A549 (cell line): ENCODE data around the gene DGCR2.

ENCODE experiments used
- EP300 ChIP-seq, 2 experiments: fragments of >200 bp; sonication (Bioruptor Twin); formaldehyde crosslinking; IDR thresholded peaks; 2 replicates in 1 of 2; 3 replicates in 1 of 2; pipeline ENCODE4 v1.6.1; 2016 to 2017
- KDM1A ChIP-seq: fragments of 200-600 bp; sonication (generic); IDR thresholded peaks from 2 replicates; pipeline ENCODE4 v1.6.1; 2016; ENCODE audit warnings: low read depth, mild to moderate bottlenecking
- POLR2A ChIP-seq: IDR thresholded peaks from 2 replicates; pipeline ENCODE4 v1.6.1; 2012; ENCODE audit warnings: mild to moderate bottlenecking, low read length
- REST ChIP-seq: fragments of 200-600 bp; sonication (generic); IDR thresholded peaks from 2 replicates; pipeline ENCODE4 v1.6.1; 2016; ENCODE audit warnings: antibody characterized with exemption, mild to moderate bottlenecking, moderate library complexity
- TF ChIP-seq, protein P1 (sequence below): fragments of >200 bp; sonication (Bioruptor Twin); formaldehyde crosslinking; IDR thresholded peaks from 3 replicates; pipeline ENCODE4 v1.5.1; 2016
- TF ChIP-seq, protein P2 (sequence below): IDR thresholded peaks from 2 replicates; pipeline ENCODE4 v1.6.1; 2012

GRCh38 chr22:19059481-19060278, 62.5 kb downstream of the DGCR2 start:
- TF ChIP-seq, protein P1, sequence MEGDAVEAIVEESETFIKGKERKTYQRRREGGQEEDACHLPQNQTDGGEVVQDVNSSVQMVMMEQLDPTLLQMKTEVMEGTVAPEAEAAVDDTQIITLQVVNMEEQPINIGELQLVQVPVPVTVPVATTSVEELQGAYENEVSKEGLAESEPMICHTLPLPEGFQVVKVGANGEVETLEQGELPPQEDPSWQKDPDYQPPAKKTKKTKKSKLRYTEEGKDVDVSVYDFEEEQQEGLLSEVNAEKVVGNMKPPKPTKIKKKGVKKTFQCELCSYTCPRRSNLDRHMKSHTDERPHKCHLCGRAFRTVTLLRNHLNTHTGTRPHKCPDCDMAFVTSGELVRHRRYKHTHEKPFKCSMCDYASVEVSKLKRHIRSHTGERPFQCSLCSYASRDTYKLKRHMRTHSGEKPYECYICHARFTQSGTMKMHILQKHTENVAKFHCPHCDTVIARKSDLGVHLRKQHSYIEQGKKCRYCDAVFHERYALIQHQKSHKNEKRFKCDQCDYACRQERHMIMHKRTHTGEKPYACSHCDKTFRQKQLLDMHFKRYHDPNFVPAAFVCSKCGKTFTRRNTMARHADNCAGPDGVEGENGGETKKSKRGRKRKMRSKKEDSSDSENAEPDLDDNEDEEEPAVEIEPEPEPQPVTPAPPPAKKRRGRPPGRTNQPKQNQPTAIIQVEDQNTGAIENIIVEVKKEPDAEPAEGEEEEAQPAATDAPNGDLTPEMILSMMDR = no peak
- TF ChIP-seq POLR2A (no peak), KDM1A (no peak), REST (no peak), EP300 (IDR thresholded peaks at IDR 0.05) (no peak)
- TF ChIP-seq, protein P2, sequence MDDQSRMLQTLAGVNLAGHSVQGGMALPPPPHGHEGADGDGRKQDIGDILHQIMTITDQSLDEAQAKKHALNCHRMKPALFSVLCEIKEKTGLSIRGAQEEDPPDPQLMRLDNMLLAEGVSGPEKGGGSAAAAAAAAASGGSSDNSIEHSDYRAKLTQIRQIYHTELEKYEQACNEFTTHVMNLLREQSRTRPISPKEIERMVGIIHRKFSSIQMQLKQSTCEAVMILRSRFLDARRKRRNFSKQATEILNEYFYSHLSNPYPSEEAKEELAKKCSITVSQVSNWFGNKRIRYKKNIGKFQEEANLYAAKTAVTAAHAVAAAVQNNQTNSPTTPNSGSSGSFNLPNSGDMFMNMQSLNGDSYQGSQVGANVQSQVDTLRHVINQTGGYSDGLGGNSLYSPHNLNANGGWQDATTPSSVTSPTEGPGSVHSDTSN = no peak
